Fibroblast of lung (primary cell): ENCODE data around the gene RPUSD4.

Experiments
- EZH2 ChIP-seq: IDR thresholded peaks from 2 replicates; pipeline ENCODE4 v1.5.1; 2012; ENCODE audit warnings: low read length, control low read depth, mild to moderate bottlenecking; ENCODE audit errors: missing control alignments
- TF ChIP-seq, protein P1 (sequence below), 2 donors: IDR thresholded peaks in 1 of 2; conservative IDR thresholded peaks in 1 of 2; 1 replicate in 1 of 2; 2 replicates in 1 of 2; pipeline ENCODE4 v1.5.1; 2011 to 2012; ENCODE audit warnings: low read length in 2 of 2, control low read depth in 1 of 2, inconsistent platforms in 1 of 2, low read depth in 1 of 2, mild to moderate bottlenecking in 1 of 2

DNA sequence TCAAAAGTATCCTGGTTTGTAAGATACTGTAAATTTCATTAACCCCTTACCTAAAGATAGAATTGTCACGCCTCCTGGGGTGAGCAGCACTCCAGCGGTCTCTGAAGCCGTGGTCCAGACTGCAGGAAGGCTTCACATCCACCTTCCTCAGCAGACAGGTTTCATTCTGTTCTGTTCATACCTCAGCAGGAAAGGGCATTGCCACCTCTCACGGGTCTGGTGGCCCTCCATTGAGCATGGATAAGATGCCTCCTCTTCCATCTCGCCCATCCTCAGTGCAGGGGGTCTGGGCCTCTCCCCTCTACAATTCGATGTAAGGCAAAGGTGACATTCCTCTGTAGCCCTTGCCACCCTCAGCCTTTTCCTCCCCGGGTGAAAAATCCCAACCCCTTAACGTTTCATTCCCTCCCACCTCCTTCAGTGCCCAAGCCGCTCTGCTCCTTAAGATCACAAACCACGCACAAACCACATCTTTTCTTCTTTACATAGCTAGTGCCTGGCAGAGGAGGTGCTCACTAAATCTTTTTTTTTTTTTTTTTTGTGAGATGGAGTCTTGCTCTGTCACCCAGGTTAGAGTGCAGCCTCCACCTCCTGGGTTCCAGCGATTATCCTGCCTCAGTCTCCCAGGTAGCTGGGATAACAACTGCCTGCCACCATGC is 28.5 kb downstream of the RPUSD4 start:
- TF ChIP-seq, protein P1, sequence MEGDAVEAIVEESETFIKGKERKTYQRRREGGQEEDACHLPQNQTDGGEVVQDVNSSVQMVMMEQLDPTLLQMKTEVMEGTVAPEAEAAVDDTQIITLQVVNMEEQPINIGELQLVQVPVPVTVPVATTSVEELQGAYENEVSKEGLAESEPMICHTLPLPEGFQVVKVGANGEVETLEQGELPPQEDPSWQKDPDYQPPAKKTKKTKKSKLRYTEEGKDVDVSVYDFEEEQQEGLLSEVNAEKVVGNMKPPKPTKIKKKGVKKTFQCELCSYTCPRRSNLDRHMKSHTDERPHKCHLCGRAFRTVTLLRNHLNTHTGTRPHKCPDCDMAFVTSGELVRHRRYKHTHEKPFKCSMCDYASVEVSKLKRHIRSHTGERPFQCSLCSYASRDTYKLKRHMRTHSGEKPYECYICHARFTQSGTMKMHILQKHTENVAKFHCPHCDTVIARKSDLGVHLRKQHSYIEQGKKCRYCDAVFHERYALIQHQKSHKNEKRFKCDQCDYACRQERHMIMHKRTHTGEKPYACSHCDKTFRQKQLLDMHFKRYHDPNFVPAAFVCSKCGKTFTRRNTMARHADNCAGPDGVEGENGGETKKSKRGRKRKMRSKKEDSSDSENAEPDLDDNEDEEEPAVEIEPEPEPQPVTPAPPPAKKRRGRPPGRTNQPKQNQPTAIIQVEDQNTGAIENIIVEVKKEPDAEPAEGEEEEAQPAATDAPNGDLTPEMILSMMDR (conservative IDR thresholded peaks at IDR 0.05 in 1 of 2, IDR thresholded peaks at IDR 0.05 in 1 of 2; ENCODE audit: low read depth in 1 of 2, low read length in 2 of 2) = no peak
- TF ChIP-seq EZH2 = no peak
